ENCODE results near the gene BIK. TPM values are rescaled to one million over a fixed set of nuclear protein-coding genes. Genes with fewer than 3 reads are reported as not detected.

Gene BIK
- total and polyA plus RNA-seq, 2 donors (not counting 1 experiment from before 2014, with no cell fraction given): not detected

GRCh38 chr22:43167001-43167589 lies 56.5 kb downstream of the BIK start:
- H3K4me3 ChIP-seq (replicated peaks in 1 of 4; ENCODE audit: control extremely low read depth in 1 of 4, insufficient read depth in 1 of 4, low read depth in 3 of 4, low read length in 4 of 4): no peak overlapping the region
- H3K4me2 ChIP-seq (ENCODE audit: extremely low read depth, insufficient read depth, low read length): no peak overlapping the region
- peaks cover 9% of the 10 kb centered on the region for H3K36me3 ChIP-seq (ENCODE audit: control insufficient read depth, insufficient read depth, low read length)
- no peaks in the 10 kb centered on the region for H3K27me3 ChIP-seq (ENCODE audit: control insufficient read depth, insufficient read depth, low read length)
- no peaks in the 10 kb centered on the region for H4K20me1 ChIP-seq (ENCODE audit: control insufficient read depth, extremely low read depth, insufficient read depth, low read length)
- no peaks in the 10 kb centered on the region for H3K79me2 ChIP-seq (ENCODE audit: control insufficient read depth, insufficient read depth, low read length)
- H3K9me3 ChIP-seq (ENCODE audit: control insufficient read depth, insufficient read depth, low read depth, low read length): no peaks in the 10 kb centered on the region
- no peak overlapping the region for H2AFZ ChIP-seq (ENCODE audit: low read length)
- no peak overlapping the region for H3K9ac ChIP-seq (ENCODE audit: insufficient read depth, low read length)
- H3K27ac ChIP-seq (ENCODE audit: insufficient read depth, low read length): no peak overlapping the region
- TF ChIP-seq CTCF (conservative IDR thresholded peaks at IDR 0.05 in 1 of 2, IDR thresholded peaks at IDR 0.05 in 1 of 2; ENCODE audit: low read depth in 1 of 2, low read length in 2 of 2): no peak
- no peak for TF ChIP-seq EZH2 (IDR thresholded peaks at IDR 0.05; ENCODE audit: low read length, missing control alignments)
- no peak for DNase-seq (ENCODE audit: low read depth in 2 of 2)
- peaks cover 11% of the 10 kb centered on the region for H3K4me1 ChIP-seq (ENCODE audit: control insufficient read depth, extremely low read depth, insufficient read depth, low read length)

- Histone ChIP-seq H3K36me3 (ENCODE audit: control insufficient read depth, insufficient read depth, low read length) (peaks cover 12% of the 10 kb centered on the region), H3K9me3 (ENCODE audit: control insufficient read depth, insufficient read depth, low read depth, low read length) (no peaks in the 10 kb centered on the region), H3K4me3 (replicated peaks in 1 of 4; ENCODE audit: control extremely low read depth in 1 of 4, insufficient read depth in 1 of 4, low read depth in 3 of 4, low read length in 4 of 4) (no peak overlapping the region), H3K4me1 (ENCODE audit: control insufficient read depth, extremely low read depth, insufficient read depth, low read length) (peaks cover under 1% of the 10 kb centered on the region), H2AFZ (ENCODE audit: low read length) (no peak overlapping the region), H3K79me2 (ENCODE audit: control insufficient read depth, insufficient read depth, low read length) (no peaks in the 10 kb centered on the region), H3K27ac (ENCODE audit: insufficient read depth, low read length) (no peak overlapping the region), H3K27me3 (ENCODE audit: control insufficient read depth, insufficient read depth, low read length) (no peaks in the 10 kb centered on the region), H3K4me2 (ENCODE audit: extremely low read depth, insufficient read depth, low read length) (no peak overlapping the region), H3K9ac (ENCODE audit: insufficient read depth, low read length) (no peak overlapping the region), H4K20me1 (ENCODE audit: control insufficient read depth, extremely low read depth, insufficient read depth, low read length) (no peaks in the 10 kb centered on the region)
- DNase-seq (ENCODE audit: low read depth in 2 of 2): peak in 1 of 2 donors; percentile 45
- TF ChIP-seq CTCF (conservative IDR thresholded peaks at IDR 0.05 in 1 of 2, IDR thresholded peaks at IDR 0.05 in 1 of 2; ENCODE audit: low read depth in 1 of 2, low read length in 2 of 2) (no peak), EZH2 (IDR thresholded peaks at IDR 0.05; ENCODE audit: low read length, missing control alignments) (no peak)
Measured at GRCh38 chr22:43168471-43169309, 58.1 kb downstream of the BIK start.

- Histone ChIP-seq H4K20me1 (ENCODE audit: control insufficient read depth, extremely low read depth, insufficient read depth, low read length) (no peaks in the 10 kb centered on the region), H3K4me1 (ENCODE audit: control insufficient read depth, extremely low read depth, insufficient read depth, low read length) (no peaks in the 10 kb centered on the region), H3K9ac (ENCODE audit: insufficient read depth, low read length) (no peak overlapping the region), H3K27me3 (ENCODE audit: control insufficient read depth, insufficient read depth, low read length) (no peaks in the 10 kb centered on the region), H3K4me2 (ENCODE audit: extremely low read depth, insufficient read depth, low read length) (no peak overlapping the region), H3K9me3 (ENCODE audit: control insufficient read depth, insufficient read depth, low read depth, low read length) (no peaks in the 10 kb centered on the region), H2AFZ (ENCODE audit: low read length) (no peak overlapping the region), H3K27ac (ENCODE audit: insufficient read depth, low read length) (no peak overlapping the region), H3K36me3 (ENCODE audit: control insufficient read depth, insufficient read depth, low read length) (peaks cover 18% of the 10 kb centered on the region), H3K79me2 (ENCODE audit: control insufficient read depth, insufficient read depth, low read length) (no peaks in the 10 kb centered on the region), H3K4me3 (replicated peaks in 1 of 4; ENCODE audit: control extremely low read depth in 1 of 4, insufficient read depth in 1 of 4, low read depth in 3 of 4, low read length in 4 of 4) (no peak overlapping the region)
- no peak for TF ChIP-seq CTCF (conservative IDR thresholded peaks at IDR 0.05 in 1 of 2, IDR thresholded peaks at IDR 0.05 in 1 of 2; ENCODE audit: low read depth in 1 of 2, low read length in 2 of 2)
- no peak for TF ChIP-seq EZH2 (IDR thresholded peaks at IDR 0.05; ENCODE audit: low read length, missing control alignments)
- no peak for DNase-seq (ENCODE audit: low read depth in 2 of 2)
Measured at GRCh38 chr22:43169310-43170130, 59.0 kb downstream of the BIK start.

All from fibroblast of lung (primary cell).